GM20000 (cell line): ENCODE data around the gene IGFL1.

Source experiments
- DNase-seq: peaks from one replicate; pipeline ENCODE4 v3.0.0; 2012; ENCODE audit warnings: low spot score
- CTCF ChIP-seq: IDR thresholded peaks from 2 replicates; pipeline ENCODE4 v1.5.1; 2012; ENCODE audit warnings: mild to moderate bottlenecking, control low read depth; ENCODE audit errors: extremely low read depth, missing control alignments

The IGFL1 gene

GRCh38 chr19:46196410-46197124 lies 33.0 kb upstream of the IGFL1 start:
- DNase-seq, result no peak
- TF ChIP-seq CTCF, result no peak

- no peak for DNase-seq
- TF ChIP-seq CTCF, result no peak
These were observed 32.0 kb upstream of the IGFL1 start for GRCh38 chr19:46197314-46198070.

GRCh38 chr19:46198756-46199155 lies 30.8 kb upstream of the IGFL1 start:
- TF ChIP-seq CTCF, result no peak
- DNase-seq, result no peak

GRCh38 chr19:46201454-46202310 lies 27.9 kb upstream of the IGFL1 start:
- no peak for TF ChIP-seq CTCF
- DNase-seq, result no peak

GRCh38 chr19:46202426-46202825 lies 27.1 kb upstream of the IGFL1 start:
- TF ChIP-seq CTCF, result no peak
- no peak for DNase-seq

GRCh38 chr19:46202872-46203860 lies 26.4 kb upstream of the IGFL1 start:
- TF ChIP-seq CTCF, result no peak
- DNase-seq, result no peak
